ENCODE results near the gene TBC1D21.

GRCh38 chr15:73908822-73909122 lies 35.4 kb downstream of the TBC1D21 start:
- TF ChIP-seq RCOR1 (IDR thresholded peaks at IDR 0.05; ENCODE audit: insufficient replicate concordance, low read length) = no peak
- TF ChIP-seq, protein P1, sequence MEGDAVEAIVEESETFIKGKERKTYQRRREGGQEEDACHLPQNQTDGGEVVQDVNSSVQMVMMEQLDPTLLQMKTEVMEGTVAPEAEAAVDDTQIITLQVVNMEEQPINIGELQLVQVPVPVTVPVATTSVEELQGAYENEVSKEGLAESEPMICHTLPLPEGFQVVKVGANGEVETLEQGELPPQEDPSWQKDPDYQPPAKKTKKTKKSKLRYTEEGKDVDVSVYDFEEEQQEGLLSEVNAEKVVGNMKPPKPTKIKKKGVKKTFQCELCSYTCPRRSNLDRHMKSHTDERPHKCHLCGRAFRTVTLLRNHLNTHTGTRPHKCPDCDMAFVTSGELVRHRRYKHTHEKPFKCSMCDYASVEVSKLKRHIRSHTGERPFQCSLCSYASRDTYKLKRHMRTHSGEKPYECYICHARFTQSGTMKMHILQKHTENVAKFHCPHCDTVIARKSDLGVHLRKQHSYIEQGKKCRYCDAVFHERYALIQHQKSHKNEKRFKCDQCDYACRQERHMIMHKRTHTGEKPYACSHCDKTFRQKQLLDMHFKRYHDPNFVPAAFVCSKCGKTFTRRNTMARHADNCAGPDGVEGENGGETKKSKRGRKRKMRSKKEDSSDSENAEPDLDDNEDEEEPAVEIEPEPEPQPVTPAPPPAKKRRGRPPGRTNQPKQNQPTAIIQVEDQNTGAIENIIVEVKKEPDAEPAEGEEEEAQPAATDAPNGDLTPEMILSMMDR (conservative IDR thresholded peaks at IDR 0.05; ENCODE audit: low read depth, low read length) = no peak
- TF ChIP-seq RAD21 (IDR thresholded peaks at IDR 0.05; ENCODE audit: low read length) = no peak
- no peak for TF ChIP-seq RFX5 (IDR thresholded peaks at IDR 0.05; ENCODE audit: low read depth, low read length)
- TF ChIP-seq MXI1 (IDR thresholded peaks at IDR 0.05; ENCODE audit: borderline replicate concordance, low read depth, low read length) = no peak
- TF ChIP-seq, protein P2, sequence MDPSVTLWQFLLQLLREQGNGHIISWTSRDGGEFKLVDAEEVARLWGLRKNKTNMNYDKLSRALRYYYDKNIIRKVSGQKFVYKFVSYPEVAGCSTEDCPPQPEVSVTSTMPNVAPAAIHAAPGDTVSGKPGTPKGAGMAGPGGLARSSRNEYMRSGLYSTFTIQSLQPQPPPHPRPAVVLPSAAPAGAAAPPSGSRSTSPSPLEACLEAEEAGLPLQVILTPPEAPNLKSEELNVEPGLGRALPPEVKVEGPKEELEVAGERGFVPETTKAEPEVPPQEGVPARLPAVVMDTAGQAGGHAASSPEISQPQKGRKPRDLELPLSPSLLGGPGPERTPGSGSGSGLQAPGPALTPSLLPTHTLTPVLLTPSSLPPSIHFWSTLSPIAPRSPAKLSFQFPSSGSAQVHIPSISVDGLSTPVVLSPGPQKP (IDR thresholded peaks at IDR 0.05; ENCODE audit: borderline replicate concordance, low read depth, low read length) = no peak

Measured in IMR-90 (cell line).